ENCODE data around the gene PER1.

DNA sequence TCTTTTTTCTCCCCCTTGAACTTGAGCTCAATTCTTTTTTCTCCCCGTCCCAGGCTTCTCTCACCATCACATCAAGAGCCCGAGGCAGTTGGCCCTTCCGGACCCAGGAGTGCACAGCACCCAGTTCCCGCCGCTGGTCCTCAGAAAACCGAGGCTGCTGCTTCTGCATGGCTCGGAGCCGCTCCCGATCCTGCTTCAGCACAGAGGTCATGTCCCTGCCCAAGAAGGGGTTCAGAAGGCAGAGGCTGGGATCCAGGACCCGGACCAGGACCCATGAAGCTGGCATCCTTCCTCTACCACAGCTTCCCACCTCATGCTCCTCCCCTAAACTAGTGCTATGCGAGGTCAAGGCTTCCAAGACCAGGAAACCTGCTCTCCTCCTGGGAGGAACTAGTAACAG, 10.5 kb downstream of the PER1 start:
- TF ChIP-seq, protein P1, sequence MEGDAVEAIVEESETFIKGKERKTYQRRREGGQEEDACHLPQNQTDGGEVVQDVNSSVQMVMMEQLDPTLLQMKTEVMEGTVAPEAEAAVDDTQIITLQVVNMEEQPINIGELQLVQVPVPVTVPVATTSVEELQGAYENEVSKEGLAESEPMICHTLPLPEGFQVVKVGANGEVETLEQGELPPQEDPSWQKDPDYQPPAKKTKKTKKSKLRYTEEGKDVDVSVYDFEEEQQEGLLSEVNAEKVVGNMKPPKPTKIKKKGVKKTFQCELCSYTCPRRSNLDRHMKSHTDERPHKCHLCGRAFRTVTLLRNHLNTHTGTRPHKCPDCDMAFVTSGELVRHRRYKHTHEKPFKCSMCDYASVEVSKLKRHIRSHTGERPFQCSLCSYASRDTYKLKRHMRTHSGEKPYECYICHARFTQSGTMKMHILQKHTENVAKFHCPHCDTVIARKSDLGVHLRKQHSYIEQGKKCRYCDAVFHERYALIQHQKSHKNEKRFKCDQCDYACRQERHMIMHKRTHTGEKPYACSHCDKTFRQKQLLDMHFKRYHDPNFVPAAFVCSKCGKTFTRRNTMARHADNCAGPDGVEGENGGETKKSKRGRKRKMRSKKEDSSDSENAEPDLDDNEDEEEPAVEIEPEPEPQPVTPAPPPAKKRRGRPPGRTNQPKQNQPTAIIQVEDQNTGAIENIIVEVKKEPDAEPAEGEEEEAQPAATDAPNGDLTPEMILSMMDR (IDR thresholded peaks at IDR 0.05) = no peak
- no peak for TF ChIP-seq POLR2A (IDR thresholded peaks at IDR 0.05)

Data from thyroid gland (tissue), 4 donors.